ENCODE results near the gene ZFR2. TPM values are rescaled to one million over a fixed set of nuclear protein-coding genes. Genes with fewer than 3 reads are reported as not detected.

The ZFR2 gene
- total RNA-seq, 5 donors from 2014 or later (not counting 1 experiment from before 2014, with no cell fraction given): 0.56 to 1.8 (median 1.4) TPM

DNA sequence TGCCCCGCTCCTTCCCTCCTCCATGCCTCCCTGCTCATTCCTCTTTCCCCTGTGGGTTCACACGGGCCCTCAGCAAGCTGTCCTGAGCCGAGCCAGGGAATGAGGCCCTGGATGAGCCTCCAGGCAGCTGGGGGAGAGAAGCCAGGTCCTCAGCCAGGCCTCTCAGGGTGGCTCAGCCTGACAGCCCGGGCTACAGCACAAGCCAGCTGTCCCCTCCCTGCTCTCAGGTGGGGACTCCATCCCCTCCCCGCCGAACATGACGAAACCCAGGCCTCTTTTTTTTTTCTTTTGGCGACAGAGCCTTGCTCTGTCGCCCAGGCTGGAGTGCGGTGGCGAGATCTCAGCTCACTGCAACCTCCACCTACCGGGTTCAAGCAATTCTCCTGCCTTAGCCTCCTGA lies 42.7 kb downstream of the ZFR2 start:
- peaks cover 0 to 24% of the 10 kb centered on the region in 2 experiments for H3K27me3 ChIP-seq (replicated peaks in 1 of 2; ENCODE audit: control insufficient read depth in 2 of 2, extremely low read depth in 1 of 2, insufficient read depth in 2 of 2, low read length in 1 of 2)
- Mint-ChIP-seq H3K4me3 (no peak overlapping the region), H3K4me1 (peaks cover 8 to 14% (median 12%) of the 10 kb centered on the region in 3 donors), H3K9me3 (no peaks in the 10 kb centered on the region), H3K27me3 (no peaks in the 10 kb centered on the region), H3K36me3 (no peaks in the 10 kb centered on the region), H3K27ac (no peak overlapping the region)
- no peaks in the 10 kb centered on the region for H3K9me3 ChIP-seq
- H3K4me1 ChIP-seq (ENCODE audit: control insufficient read depth in 1 of 2, extremely low read depth in 1 of 2, insufficient read depth in 2 of 2, low read length in 2 of 2): peaks cover 0 to 25% of the 10 kb centered on the region in 2 experiments
- no peaks in the 10 kb centered on the region for H3K36me3 ChIP-seq (ENCODE audit: control insufficient read depth in 2 of 2, extremely low read depth in 1 of 2, insufficient read depth in 1 of 2, low read length in 1 of 2)
- no peak for ATAC-seq (replicated peaks in 1 of 4)
- WGBS (ENCODE audit: insufficient coverage): 83% methylated on average over 12 of the region's 12 CpGs
- ChIA-PET POLR2A (no interaction called here), CTCF (no interaction called here)
- H3K27ac ChIP-seq (ENCODE audit: low read length): no peak overlapping the region
- H3K4me3 ChIP-seq (ENCODE audit: control insufficient read depth in 1 of 2, extremely low read depth in 1 of 2, low read length in 1 of 2): no peak overlapping the region
- no peak for DNase-seq

DNA sequence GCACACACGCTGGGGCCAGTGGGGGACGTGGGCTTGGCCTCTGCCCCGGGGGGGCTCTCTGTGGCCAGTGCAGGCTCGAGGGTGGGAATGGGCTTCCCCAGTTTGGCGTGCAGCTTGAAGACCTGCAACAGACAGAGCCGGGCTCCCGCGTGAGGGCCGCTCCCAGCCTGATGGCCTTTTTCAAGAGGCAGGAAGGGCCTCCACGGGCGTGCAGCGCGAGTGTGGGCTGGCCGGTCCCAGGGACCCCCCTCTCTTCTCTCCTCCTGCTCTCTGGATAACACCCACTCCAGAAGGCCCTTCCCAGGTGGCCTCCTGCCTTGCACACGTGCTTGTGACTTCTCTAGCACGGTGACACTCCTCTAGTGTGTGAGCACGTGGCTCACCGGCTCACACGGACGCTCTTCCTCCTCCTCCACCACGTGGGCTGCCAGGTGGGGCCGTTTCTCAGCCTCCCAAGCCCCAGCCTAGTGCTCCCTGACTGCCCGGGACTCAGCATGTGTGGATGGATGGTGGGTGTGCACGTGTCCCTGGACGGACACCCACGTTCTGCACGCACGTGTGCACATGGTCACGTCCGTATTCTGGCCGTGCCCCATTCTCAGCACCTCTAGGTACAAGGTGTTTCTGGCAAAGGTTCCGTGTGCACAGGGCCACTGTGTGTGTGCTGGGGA lies 43.4 kb downstream of the ZFR2 start:
- no peak overlapping the region for H3K27ac Mint-ChIP-seq
- peaks cover 0 to 30% of the 10 kb centered on the region in 2 experiments for H3K4me1 ChIP-seq (ENCODE audit: control insufficient read depth in 1 of 2, extremely low read depth in 1 of 2, insufficient read depth in 2 of 2, low read length in 2 of 2)
- no peaks in the 10 kb centered on the region for H3K9me3 ChIP-seq
- ChIA-PET CTCF (no interaction called here), POLR2A (no interaction called here)
- H3K36me3 ChIP-seq (ENCODE audit: control insufficient read depth in 2 of 2, extremely low read depth in 1 of 2, insufficient read depth in 1 of 2, low read length in 1 of 2): no peaks in the 10 kb centered on the region
- DNase-seq (no peak), ATAC-seq (replicated peaks in 1 of 4) (no peak)
- H3K27me3 Mint-ChIP-seq: no peaks in the 10 kb centered on the region
- H3K36me3 Mint-ChIP-seq: no peaks in the 10 kb centered on the region
- no peak overlapping the region for H3K4me3 ChIP-seq (ENCODE audit: control insufficient read depth in 1 of 2, extremely low read depth in 1 of 2, low read length in 1 of 2)
- no peak overlapping the region for H3K27ac ChIP-seq (ENCODE audit: low read length)
- peaks cover 0 to 19% of the 10 kb centered on the region in 2 experiments for H3K27me3 ChIP-seq (replicated peaks in 1 of 2; ENCODE audit: control insufficient read depth in 2 of 2, extremely low read depth in 1 of 2, insufficient read depth in 2 of 2, low read length in 1 of 2)
- H3K4me3 Mint-ChIP-seq: no peak overlapping the region
- WGBS (ENCODE audit: insufficient coverage): 83% methylated on average over 23 of the region's 32 CpGs
- peaks cover 8 to 15% (median 12%) of the 10 kb centered on the region in 3 donors for H3K4me1 Mint-ChIP-seq
- no peaks in the 10 kb centered on the region for H3K9me3 Mint-ChIP-seq

DNA sequence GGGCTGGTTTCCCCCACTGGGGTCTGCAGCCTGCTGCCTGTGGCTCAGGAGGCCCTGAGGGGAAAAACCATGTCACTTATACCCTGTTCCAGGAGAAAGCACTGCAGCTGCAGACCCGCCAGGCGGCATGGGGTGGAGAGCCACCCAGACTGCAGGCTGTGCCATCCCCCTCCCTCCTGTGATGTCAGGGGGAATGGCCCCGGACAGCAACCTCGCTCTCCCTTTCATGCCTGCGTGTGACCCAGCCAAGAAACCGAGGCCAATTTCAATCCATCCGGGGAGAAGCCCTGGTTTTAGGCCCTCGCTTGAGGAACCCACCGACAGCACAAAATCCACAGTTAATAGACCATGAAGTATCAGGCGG lies 45.5 kb downstream of the ZFR2 start:
- H3K4me1 Mint-ChIP-seq: peaks cover 8 to 15% (median 14%) of the 10 kb centered on the region in 3 donors
- H3K27me3 Mint-ChIP-seq: no peaks in the 10 kb centered on the region

DNA sequence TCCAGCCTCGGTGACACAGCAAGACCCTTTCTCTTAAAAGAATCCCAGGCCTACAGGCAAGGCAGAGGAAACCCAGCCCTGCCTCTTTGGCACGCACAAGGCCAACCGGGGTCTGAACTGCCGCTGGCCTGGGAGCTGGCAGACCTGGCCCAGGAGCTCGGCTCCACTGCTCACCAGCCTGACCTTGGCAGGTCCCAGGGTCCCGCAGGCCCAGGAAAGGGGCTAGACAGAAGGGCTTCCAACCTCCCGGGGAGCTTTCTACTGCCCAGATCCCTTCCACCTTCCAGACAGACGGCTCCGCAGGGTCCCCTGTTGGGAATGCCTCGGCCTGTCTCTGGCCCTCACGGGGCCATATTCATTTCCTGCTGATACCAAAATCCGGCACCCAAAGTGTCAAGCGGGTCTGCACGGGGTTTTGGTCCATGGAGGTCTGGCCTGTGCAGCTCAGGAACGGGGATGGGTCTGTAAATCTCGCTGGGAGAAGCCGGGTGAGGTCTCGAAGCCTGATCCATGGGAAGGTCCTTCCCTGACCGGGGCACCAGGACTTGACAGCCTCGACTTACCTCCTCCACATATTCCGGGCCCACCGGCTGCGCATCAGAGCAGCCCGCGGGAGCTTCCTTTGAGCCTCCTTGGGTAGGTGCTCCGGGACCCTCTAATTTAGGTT lies 46.0 kb downstream of the ZFR2 start:
- Histone ChIP-seq H3K4me3 (ENCODE audit: control insufficient read depth in 1 of 2, extremely low read depth in 1 of 2, low read length in 1 of 2) (no peak overlapping the region), H3K36me3 (ENCODE audit: control insufficient read depth in 2 of 2, extremely low read depth in 1 of 2, insufficient read depth in 1 of 2, low read length in 1 of 2) (no peaks in the 10 kb centered on the region), H3K27ac (ENCODE audit: low read length) (no peak overlapping the region), H3K4me1 (ENCODE audit: control insufficient read depth in 1 of 2, extremely low read depth in 1 of 2, insufficient read depth in 2 of 2, low read length in 2 of 2) (peaks cover 8 to 39% of the 10 kb centered on the region in 2 experiments), H3K9me3 (no peaks in the 10 kb centered on the region), H3K27me3 (replicated peaks in 1 of 2; ENCODE audit: control insufficient read depth in 2 of 2, extremely low read depth in 1 of 2, insufficient read depth in 2 of 2, low read length in 1 of 2) (peaks cover 0 to 10% of the 10 kb centered on the region in 2 experiments)
- POLR2A ChIA-PET: interaction anchor here in 1 of 2 donors (0.7 kb wide), 1 partner anchor 56 kb away, joined by 3 read pairs; no protein-coding TSS in a partner anchor
- no peaks in the 10 kb centered on the region for H3K36me3 Mint-ChIP-seq
- H3K4me3 Mint-ChIP-seq: no peak overlapping the region
- no peaks in the 10 kb centered on the region for H3K27me3 Mint-ChIP-seq
- whole genome bisulfite sequencing (ENCODE audit: insufficient coverage): 92% methylated on average over 20 of the region's 26 CpGs
- H3K27ac Mint-ChIP-seq: no peak overlapping the region
- CTCF ChIA-PET: interaction anchor here (0.8 to 1.6 kb wide), 5 partner anchors 10 to 156 kb away, joined by 3 to 16 read pairs (median 4); partner anchors contain the start of gene MRPL54 (in 1 of the 2)
- DNase-seq (no peak), ATAC-seq (replicated peaks in 1 of 4) (no peak)
- H3K4me1 Mint-ChIP-seq: peaks cover 13 to 18% (median 17%) of the 10 kb centered on the region in 3 donors
- no peaks in the 10 kb centered on the region for H3K9me3 Mint-ChIP-seq

More for the DNA sequence above, 45.5 kb downstream of the ZFR2 start:
- ATAC-seq (replicated peaks in 1 of 4): no peak
- no peaks in the 10 kb centered on the region for H3K9me3 ChIP-seq
- H3K36me3 Mint-ChIP-seq: no peaks in the 10 kb centered on the region
- ChIA-PET POLR2A (interaction anchor here in 1 of 2 donors (0.7 kb wide), 1 partner anchor 56 kb away, joined by 3 read pairs; no protein-coding TSS in a partner anchor), CTCF (interaction anchor here in 1 of 2 donors (0.8 kb wide), 1 partner anchor 157 kb away, joined by 3 read pairs; no protein-coding TSS in a partner anchor)
- H3K9me3 Mint-ChIP-seq: no peaks in the 10 kb centered on the region
- H3K4me3 ChIP-seq (ENCODE audit: control insufficient read depth in 1 of 2, extremely low read depth in 1 of 2, low read length in 1 of 2): no peak overlapping the region
- no peak overlapping the region for H3K27ac Mint-ChIP-seq
- H3K4me3 Mint-ChIP-seq: no peak overlapping the region
- WGBS (ENCODE audit: insufficient coverage): 80% methylated on average over 1 of the region's 10 CpGs
- H3K27ac ChIP-seq (ENCODE audit: low read length): no peak overlapping the region
- no peaks in the 10 kb centered on the region for H3K36me3 ChIP-seq (ENCODE audit: control insufficient read depth in 2 of 2, extremely low read depth in 1 of 2, insufficient read depth in 1 of 2, low read length in 1 of 2)
- H3K27me3 ChIP-seq (replicated peaks in 1 of 2; ENCODE audit: control insufficient read depth in 2 of 2, extremely low read depth in 1 of 2, insufficient read depth in 2 of 2, low read length in 1 of 2): peaks cover 0 to 11% of the 10 kb centered on the region in 2 experiments
- H3K4me1 ChIP-seq (ENCODE audit: control insufficient read depth in 1 of 2, extremely low read depth in 1 of 2, insufficient read depth in 2 of 2, low read length in 2 of 2): peaks cover 4 to 38% of the 10 kb centered on the region in 2 experiments
- DNase-seq: no peak

DNA sequence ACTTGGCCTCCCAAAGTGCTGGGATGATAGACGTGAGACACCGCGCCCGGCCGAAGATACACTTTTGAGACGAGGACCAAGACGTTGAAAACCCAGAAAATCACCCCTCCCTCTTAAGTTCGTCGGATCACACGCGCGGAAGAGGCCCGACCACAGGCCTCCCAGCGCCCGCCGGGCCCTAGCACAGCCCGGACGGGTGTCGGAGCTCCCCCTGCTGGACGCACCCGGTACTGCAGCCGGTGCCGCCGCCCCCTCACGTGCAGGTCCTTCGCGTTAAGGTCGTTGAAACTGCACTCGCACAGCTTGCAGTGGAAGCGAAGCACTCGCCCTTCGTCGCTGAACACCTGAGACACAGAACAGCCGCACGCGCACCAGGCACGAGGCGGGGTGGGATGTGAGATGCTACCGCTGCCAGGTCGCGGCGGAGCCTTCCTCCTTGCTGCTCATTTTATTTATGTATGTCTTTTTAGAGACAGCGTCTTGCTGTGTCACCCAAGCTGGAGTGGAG lies 46.9 kb downstream of the ZFR2 start:
- Histone ChIP-seq H3K27me3 (replicated peaks in 1 of 2; ENCODE audit: control insufficient read depth in 2 of 2, extremely low read depth in 1 of 2, insufficient read depth in 2 of 2, low read length in 1 of 2) (peaks cover 0 to 8% of the 10 kb centered on the region in 2 experiments), H3K36me3 (ENCODE audit: control insufficient read depth in 2 of 2, extremely low read depth in 1 of 2, insufficient read depth in 1 of 2, low read length in 1 of 2) (no peaks in the 10 kb centered on the region), H3K27ac (ENCODE audit: low read length) (no peak overlapping the region), H3K4me3 (ENCODE audit: control insufficient read depth in 1 of 2, extremely low read depth in 1 of 2, low read length in 1 of 2) (peak overlapping the region in 1 of 2 donors; percentile 18), H3K4me1 (ENCODE audit: control insufficient read depth in 1 of 2, extremely low read depth in 1 of 2, insufficient read depth in 2 of 2, low read length in 2 of 2) (peaks cover 10 to 43% of the 10 kb centered on the region in 2 experiments), H3K9me3 (no peaks in the 10 kb centered on the region)
- H3K27me3 Mint-ChIP-seq: no peaks in the 10 kb centered on the region
- peak overlapping the region; percentile 17 to 46 (median 41) for H3K4me3 Mint-ChIP-seq
- H3K27ac Mint-ChIP-seq: peak overlapping the region in 1 of 2 donors; percentile 29
- peaks cover 17 to 19% (median 19%) of the 10 kb centered on the region in 3 donors for H3K4me1 Mint-ChIP-seq
- WGBS (ENCODE audit: insufficient coverage): 3% methylated on average over 43 of the region's 43 CpGs
- peak; percentile 61 to 94 (median 85) for DNase-seq
- CTCF ChIA-PET: interaction anchor here (1.1 to 1.6 kb wide), 4 partner anchors 9 to 102 kb away, joined by 3 to 16 read pairs (median 6); partner anchors contain the start of gene MRPL54 (in 1 of the 2)
- ATAC-seq (replicated peaks in 1 of 4): peak; percentile 93 to 97 (median 95)
- H3K9me3 Mint-ChIP-seq: no peaks in the 10 kb centered on the region
- POLR2A ChIA-PET: interaction anchor here in 1 of 2 donors (0.5 to 1.1 kb wide), 2 partner anchors 9 to 166 kb away, joined by 4 read pairs; no protein-coding TSS in a partner anchor
- H3K36me3 Mint-ChIP-seq: no peaks in the 10 kb centered on the region

DNA sequence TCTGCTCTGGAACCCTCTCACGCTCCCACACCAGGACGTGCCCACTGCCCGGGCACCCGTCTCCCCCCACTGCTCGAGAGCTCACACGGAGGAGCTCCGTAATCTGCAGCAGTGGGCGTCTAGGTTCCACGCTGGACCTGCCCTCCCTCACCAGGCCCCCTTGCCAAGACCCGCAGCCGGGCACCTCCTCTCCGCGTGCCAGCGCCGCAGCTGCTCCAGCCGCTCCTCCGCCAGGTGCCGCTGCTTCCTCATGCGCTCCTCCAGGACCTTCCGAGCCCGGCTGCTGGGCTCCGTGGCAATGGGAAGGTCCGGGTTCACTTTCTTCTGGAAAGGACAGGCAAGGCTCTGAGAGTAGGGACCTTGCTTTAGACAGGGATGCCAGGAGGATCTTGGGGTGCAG lies 47.7 kb downstream of the ZFR2 start:
- Mint-ChIP-seq H3K36me3 (no peaks in the 10 kb centered on the region), H3K9me3 (no peaks in the 10 kb centered on the region), H3K4me1 (peaks cover 17 to 19% (median 19%) of the 10 kb centered on the region in 3 donors), H3K4me3 (peak overlapping the region in 1 of 3 donors; percentile 46), H3K27me3 (no peaks in the 10 kb centered on the region), H3K27ac (no peak overlapping the region)
- Histone ChIP-seq H3K9me3 (no peaks in the 10 kb centered on the region), H3K36me3 (ENCODE audit: control insufficient read depth in 2 of 2, extremely low read depth in 1 of 2, insufficient read depth in 1 of 2, low read length in 1 of 2) (no peaks in the 10 kb centered on the region), H3K4me3 (ENCODE audit: control insufficient read depth in 1 of 2, extremely low read depth in 1 of 2, low read length in 1 of 2) (no peak overlapping the region), H3K27ac (ENCODE audit: low read length) (no peak overlapping the region), H3K27me3 (replicated peaks in 1 of 2; ENCODE audit: control insufficient read depth in 2 of 2, extremely low read depth in 1 of 2, insufficient read depth in 2 of 2, low read length in 1 of 2) (peaks cover 0 to 8% of the 10 kb centered on the region in 2 experiments), H3K4me1 (ENCODE audit: control insufficient read depth in 1 of 2, extremely low read depth in 1 of 2, insufficient read depth in 2 of 2, low read length in 2 of 2) (peaks cover 10 to 51% of the 10 kb centered on the region in 2 experiments)
- ATAC-seq (replicated peaks in 1 of 4) (no peak), DNase-seq (no peak)
- ChIA-PET CTCF (no interaction called here), POLR2A (no interaction called here)
- WGBS (ENCODE audit: insufficient coverage): 94% methylated on average over 16 of the region's 23 CpGs

Measured in T-cell (primary cell).